ENCODE data around the gene BANF2.
A peak's percentile ranks its signal among the peaks of the same experiment; 100 is the strongest.

Gene BANF2

GRCh38 chr20:17664025-17664633 lies 35.6 kb upstream of the BANF2 start:
- no peak for DNase-seq

- no peak for DNase-seq
Observed at GRCh38 chr20:17665756-17666155, 34.0 kb upstream of the BANF2 start.

GRCh38 chr20:17666481-17666880 lies 33.3 kb upstream of the BANF2 start:
- DNase-seq = peak; percentile 47

GRCh38 chr20:17667445-17667844 lies 32.3 kb upstream of the BANF2 start:
- DNase-seq = no peak

GRCh38 chr20:17668432-17668831 lies 31.3 kb upstream of the BANF2 start:
- DNase-seq = no peak

- DNase-seq = no peak
Observed at GRCh38 chr20:17669306-17669931, 30.3 kb upstream of the BANF2 start.

GRCh38 chr20:17671011-17671410 lies 28.8 kb upstream of the BANF2 start:
- DNase-seq = no peak

- DNase-seq = no peak
Observed at GRCh38 chr20:17671565-17671964, 28.2 kb upstream of the BANF2 start.

- no peak for DNase-seq
Observed at GRCh38 chr20:17673084-17673483, 26.7 kb upstream of the BANF2 start.

GRCh38 chr20:17674722-17675518 lies 24.8 kb upstream of the BANF2 start:
- no peak for DNase-seq

GRCh38 chr20:17675519-17676377 lies 24.0 kb upstream of the BANF2 start:
- no peak for DNase-seq

GRCh38 chr20:17676378-17676759 lies 23.4 kb upstream of the BANF2 start:
- DNase-seq = no peak

- DNase-seq = no peak
Observed at GRCh38 chr20:17676942-17677341, 22.8 kb upstream of the BANF2 start.

- DNase-seq = no peak
Observed at GRCh38 chr20:17678295-17678694, 21.5 kb upstream of the BANF2 start.

GRCh38 chr20:17678886-17679285 lies 20.9 kb upstream of the BANF2 start:
- no peak for DNase-seq

- peak; percentile 66 for DNase-seq
Observed at GRCh38 chr20:17679941-17680835, 19.6 kb upstream of the BANF2 start.

GRCh38 chr20:17680836-17681725 lies 18.7 kb upstream of the BANF2 start:
- DNase-seq = peak; percentile 78

- DNase-seq = no peak
Observed at GRCh38 chr20:17681726-17682102, 18.1 kb upstream of the BANF2 start.

- DNase-seq = peak; percentile 98
Observed at GRCh38 chr20:17682103-17682888, 17.5 kb upstream of the BANF2 start, which contains the start of gene RRBP1. Gene RRBP1, minus strand, starts transcription at chr20:17682242. Its CDS starts 21,735 bp downstream, at chr20:17660507.

- DNase-seq = no peak
Observed at GRCh38 chr20:17682889-17683198, 16.9 kb upstream of the BANF2 start.
